GM18511 (cell line): ENCODE results near the gene MAP2K1.
"Not testable (repeated sequence)": the region's sequence is repeated elsewhere in the genome, so short reads cannot be mapped to it uniquely, and the experiment has no call there.

Experiments used
- ATAC-seq: cut with Tn5 transposase; IDR thresholded peaks from one replicate; pipeline ENCODE4 v1.9.1; 2021; ENCODE audit warnings: mild to moderate bottlenecking, moderate library complexity; ENCODE audit not compliant: unreplicated experiment

MAP2K1 gene

DNA sequence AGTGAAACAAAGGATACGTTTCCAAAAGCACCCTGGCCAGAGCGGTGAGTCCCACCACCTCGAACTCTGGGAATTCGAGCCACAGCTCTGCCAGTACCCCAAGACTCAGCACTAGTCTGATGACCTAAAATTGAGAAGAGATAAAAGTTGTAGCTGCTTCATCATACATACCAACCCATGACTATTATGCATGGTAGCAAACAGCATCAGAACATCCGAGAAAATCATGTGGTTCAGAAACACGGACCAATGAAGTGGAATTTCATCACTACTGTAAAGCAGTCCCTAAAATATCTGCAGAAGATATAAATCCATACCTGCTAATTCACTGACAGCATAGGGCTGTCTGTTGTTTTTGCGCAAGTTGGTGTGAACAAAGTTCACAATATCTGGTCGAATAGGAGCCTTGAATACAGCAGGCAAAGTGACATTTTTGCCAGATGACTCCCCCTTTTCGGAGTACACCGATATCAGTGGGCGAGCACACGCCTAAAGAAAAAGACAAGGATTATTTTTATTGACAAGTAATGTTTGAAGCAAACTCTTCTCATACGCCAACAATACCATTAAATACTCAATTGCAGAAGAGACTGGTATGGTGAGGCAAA is 116.4 kb downstream of the MAP2K1 start:
- not testable (repeated sequence) for ATAC-seq

DNA sequence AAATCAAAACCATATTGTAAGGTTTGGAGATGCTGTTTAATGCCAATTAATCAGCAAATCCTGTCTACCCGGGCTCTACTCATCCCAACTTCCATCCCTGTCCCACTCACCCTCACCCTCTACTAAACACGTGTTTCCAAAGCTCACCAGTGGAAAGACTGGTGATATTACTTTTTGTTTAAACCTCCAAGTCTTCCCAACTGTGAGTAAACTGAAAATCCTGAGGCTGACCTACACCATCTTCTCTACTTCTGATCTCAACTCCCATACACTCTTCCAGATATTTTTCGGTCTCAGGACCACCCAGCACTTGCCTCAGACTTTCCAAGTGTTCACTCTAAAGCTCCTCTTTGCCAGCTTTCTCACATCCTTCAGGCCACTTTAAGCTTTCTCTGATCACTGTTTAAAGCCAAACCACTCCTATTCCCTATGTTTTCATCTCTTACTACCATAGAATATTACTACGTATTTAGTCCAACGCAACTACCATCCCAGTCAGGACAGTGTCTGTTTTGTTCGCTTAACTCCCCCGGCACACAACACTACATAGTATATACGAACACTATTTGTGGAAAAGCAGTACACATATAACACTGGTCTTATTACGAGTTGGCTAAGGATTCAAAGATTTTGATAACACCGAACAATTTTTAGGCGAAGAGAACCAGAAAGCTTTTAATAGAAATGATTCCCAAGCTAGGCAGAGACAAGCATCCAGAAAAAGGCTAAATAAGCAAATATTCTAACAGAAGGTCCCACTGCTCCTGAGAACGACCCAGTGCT is 117.3 kb downstream of the MAP2K1 start:
- no peak for ATAC-seq

DNA sequence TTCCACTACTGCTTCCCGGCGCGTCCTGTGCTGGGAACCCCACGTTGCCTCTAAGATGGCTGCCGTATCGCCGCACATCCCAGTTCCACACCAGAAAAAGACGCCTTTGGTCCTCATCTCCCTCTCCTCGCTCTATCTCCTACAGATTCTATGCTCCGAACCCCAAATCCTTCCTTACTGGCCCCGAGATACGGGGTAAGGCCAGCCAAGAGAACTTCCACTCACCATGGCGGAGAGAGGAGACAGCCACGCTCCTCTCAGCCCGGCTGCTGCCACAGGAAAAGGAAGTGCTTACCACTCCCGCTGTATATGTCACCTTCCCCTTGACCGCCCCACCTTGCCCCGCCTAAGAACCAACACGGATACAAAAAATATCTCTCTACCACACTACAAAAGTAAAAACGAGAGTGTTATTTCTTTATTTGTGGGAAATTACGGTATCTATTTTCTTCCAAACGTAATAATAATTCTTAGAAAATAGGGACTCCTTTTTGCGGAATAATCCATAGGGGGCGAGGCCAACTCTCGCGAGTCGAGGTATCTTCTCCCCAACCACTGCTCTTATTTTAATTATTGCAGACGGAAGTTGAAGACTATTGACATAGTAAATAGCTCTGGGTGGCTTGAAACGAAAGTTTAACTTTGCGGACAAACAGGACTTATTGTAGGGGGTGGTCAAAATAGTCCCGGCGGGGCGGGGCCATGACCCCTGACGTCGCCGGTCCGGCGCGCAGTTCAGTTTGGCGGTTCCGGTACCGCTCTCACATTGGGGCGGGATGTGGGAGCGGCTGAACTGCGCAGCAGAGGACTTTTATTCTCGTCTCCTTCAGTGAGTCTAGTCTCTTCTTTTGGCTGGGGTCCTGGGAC is 118.1 kb downstream of the MAP2K1 start, which contains the start of the genes RPL4 and ZWILCH:
Gene RPL4, minus strand, starts transcription at position 293 of the 867 bp plus-strand sequence. Its CDS starts 65 bp downstream, at position 228.
Gene ZWILCH, plus strand, starts transcription at position 764 of the 867 bp plus-strand sequence. Its CDS starts 13 bp downstream, at position 777.
- ATAC-seq: peak; percentile 83

DNA sequence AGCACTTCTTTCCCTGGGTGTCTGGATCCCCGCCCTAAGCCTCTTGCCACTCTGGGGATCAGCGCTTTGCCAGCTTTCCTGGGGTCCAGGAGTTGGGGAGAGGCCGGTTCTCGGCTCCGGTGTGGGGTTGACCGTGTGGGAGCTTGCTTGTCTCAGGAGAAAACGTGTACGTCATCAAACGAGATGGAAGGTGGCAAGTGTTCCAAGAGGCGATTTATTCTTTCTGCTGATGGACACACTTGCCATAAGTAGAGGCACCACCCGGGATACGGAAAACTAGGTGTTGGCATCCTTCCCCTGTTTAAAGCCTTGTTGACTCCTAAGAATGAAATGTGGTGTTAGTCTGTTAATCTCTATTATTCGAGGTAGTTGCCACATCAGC is 118.7 kb downstream of the MAP2K1 start:
- ATAC-seq: peak; percentile 31

DNA sequence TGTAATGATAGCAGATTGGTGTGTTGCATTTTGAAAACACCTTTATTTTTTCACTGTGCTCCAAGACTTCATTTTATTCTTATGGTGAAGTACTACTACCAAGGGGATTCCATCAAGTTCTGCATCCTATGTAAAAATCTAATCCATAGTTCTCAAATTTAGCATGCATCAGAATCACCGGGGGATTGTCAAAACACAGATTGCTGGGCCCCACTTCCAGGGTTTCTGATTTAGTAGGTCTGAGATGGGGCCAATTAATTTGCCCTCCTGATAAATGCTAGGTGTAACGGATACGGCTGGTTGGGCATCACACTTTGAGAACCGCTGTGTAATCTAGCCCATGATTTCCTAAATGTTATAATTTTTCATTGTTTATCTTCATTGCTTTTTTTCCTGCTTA is 119.1 kb downstream of the MAP2K1 start:
- ATAC-seq: no peak

DNA sequence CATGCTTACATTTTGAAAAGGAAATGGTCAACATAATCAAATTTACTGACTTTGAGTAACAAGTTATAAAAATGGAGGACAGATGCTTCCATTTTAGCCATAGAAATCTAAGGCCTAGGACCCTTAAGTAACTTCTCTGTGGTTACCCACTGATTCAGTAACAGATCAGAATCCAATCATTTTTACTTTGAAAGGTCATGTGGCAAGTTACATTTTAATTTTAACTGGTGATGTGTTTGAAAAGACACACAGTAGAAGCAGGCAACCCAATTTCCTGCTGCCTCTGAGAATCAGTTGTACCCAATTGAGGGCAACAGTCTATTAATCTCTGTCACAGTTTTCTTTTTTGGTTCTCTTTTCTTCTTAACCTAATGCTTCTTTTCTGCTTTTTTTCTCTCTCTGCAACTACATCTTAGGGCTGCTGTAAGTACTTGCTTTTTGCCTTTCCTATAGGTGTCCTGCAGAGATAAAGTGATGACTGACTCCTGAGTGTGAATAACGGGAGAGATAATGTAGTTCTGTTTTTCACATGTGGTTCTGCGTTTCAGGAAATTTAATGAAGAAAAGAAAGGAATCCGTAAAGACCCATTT is 121.7 kb downstream of the MAP2K1 start:
- ATAC-seq: no peak

DNA sequence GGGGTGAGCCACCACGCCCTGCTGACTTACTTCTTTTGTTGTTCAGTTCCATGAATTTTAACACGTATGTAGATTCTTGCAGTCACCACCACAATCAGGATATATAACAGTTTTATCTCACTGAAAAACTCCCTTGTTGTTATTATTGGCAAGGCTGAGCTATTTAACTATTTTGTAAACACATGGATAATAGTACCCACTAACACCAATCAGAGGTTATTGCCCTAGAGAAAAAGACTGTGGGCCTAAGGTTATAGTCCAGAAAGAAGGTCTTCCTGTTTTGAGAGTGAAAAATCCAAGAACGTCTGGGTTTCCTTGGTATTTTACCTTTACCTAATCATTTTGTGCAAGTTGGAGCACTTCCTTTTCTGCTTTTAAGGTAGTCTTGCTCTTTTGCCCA is 127.9 kb downstream of the MAP2K1 start:
- no peak for ATAC-seq

DNA sequence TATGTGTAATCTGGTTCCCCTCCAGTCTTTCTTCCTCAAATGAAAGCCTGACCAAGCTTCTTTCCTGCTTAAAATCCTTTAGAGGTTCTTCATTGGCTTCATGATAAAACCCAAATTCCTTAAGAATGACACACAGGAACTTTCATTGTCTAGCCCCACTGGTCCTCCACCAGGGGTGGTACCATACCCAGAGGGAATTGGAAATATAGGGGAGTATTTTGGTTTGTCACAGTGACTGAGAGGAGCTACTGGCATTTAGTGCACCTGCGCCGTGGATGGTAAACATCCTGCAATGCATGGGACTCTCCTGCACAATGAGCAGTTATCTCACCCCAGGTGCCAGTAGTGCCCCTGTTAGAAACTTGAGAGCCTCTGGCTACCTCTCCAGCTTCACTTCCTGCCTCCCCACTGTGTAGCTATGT is 129.2 kb downstream of the MAP2K1 start:
- ATAC-seq: no peak

DNA sequence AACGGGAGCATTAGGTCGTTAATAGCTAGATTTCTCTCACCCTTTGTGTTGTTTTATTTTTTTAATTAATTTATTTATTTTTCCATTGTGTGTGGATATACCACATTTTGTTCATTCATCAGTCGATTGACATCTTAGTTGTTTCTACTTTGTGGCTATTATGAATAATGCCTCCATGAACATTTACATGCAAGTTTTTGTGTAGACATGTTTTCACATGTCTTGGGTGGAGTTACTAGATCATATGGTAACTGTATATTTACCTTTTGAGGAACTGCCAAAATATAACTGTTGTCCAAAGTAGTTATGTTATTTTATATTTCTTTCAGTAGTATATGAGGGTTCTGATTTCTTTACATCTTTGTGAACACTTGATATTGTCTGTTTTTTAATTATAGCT is 137.2 kb downstream of the MAP2K1 start:
- ATAC-seq: no peak

DNA sequence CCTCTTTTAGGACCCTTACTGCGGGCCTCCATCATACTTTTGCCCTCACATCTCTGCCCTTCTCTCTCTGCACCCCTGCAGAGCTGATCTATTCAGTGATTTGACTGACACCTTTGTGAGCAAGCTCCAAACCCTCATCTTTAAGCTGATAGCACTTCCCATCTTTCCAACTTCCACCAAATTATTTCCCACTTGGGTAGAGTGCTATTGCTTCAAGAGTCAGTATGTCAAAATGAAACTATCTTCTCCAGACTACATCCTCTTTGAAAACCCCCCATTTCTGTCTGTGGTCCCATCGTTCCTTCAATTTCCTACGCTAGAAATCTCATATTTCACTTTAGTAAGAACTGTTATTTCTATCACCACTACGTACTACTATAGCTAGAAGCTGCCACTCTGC is 138.1 kb downstream of the MAP2K1 start:
- no peak for ATAC-seq

DNA sequence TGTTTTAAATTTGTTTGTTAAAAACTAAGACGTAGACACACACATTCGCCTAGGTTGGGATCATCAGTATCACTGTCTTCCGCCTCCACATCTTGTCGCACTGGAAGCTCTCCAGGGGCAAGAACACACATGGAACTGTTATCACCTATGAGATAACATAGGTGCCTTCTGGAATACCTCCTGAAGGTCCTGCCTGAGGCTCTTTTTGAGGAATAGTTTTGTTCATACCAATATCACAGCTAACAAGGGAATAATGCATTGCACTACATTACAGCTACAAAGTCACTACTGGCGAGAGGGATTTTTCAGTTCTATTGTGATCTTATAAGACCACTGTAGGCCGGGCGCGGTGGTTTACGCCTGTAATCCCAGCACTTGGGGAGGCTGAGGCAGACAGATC is 148.3 kb downstream of the MAP2K1 start:
- ATAC-seq: no peak
